Stimulated activated naive CD8-positive, alpha-beta T cell treated with anti-CD3 and anti-CD28 coated beads, Interleukin-15, Interleukin-2, amounts not matched to agents 100 ng/mL and 50 ng/mL, for 24 hours (primary cell): ENCODE data around the gene TCHH.

ENCODE experiments used
- H3K27ac Mint-ChIP-seq: one replicate; pipeline ENCODE4 v1.8.0; 2021; ENCODE audit warnings: mild to moderate bottlenecking, mixed read lengths
- H3K27me3 Mint-ChIP-seq: one replicate; pipeline ENCODE4 v1.8.0; 2021; ENCODE audit warnings: mixed read lengths
- H3K36me3 Mint-ChIP-seq: one replicate; pipeline ENCODE4 v1.8.0; 2021; ENCODE audit warnings: low read depth, mixed read lengths
- H3K4me1 Mint-ChIP-seq: one replicate; pipeline ENCODE4 v1.8.0; 2021; ENCODE audit warnings: low read depth, mixed read lengths
- H3K4me3 Mint-ChIP-seq: one replicate; pipeline ENCODE4 v1.8.0; 2021; ENCODE audit warnings: mild to moderate bottlenecking, mixed read lengths
- H3K9me3 Mint-ChIP-seq: one replicate; pipeline ENCODE4 v1.8.0; 2021; ENCODE audit warnings: mixed read lengths

TCHH gene

DNA sequence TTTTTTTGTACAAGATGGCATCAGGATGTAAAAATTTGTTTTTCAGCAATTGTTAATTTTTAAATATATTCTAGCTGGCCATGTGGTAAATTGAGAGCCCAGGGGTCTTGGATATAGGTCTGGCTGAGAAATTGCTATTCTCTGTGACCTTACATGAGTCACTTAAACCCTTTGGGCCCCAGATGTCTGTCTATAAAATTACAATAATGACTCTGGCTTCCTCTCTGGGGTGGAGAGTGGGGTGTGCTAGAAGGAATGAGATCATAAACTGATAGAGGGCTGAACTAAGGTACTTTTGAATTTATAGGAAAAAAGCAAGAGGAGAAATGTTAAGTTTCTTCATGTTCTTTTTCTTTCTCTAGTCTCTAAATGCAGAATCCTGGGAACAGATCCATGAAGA lies 12.4 kb upstream of the TCHH start:
- no peaks in the 10 kb centered on the region for H3K4me1 Mint-ChIP-seq
- H3K36me3 Mint-ChIP-seq, result no peaks in the 10 kb centered on the region
- no peak overlapping the region for H3K27ac Mint-ChIP-seq
- peaks cover 60% of the 10 kb centered on the region for H3K27me3 Mint-ChIP-seq
- H3K4me3 Mint-ChIP-seq, result no peak overlapping the region
- H3K9me3 Mint-ChIP-seq, result peaks cover 2% of the 10 kb centered on the region

DNA sequence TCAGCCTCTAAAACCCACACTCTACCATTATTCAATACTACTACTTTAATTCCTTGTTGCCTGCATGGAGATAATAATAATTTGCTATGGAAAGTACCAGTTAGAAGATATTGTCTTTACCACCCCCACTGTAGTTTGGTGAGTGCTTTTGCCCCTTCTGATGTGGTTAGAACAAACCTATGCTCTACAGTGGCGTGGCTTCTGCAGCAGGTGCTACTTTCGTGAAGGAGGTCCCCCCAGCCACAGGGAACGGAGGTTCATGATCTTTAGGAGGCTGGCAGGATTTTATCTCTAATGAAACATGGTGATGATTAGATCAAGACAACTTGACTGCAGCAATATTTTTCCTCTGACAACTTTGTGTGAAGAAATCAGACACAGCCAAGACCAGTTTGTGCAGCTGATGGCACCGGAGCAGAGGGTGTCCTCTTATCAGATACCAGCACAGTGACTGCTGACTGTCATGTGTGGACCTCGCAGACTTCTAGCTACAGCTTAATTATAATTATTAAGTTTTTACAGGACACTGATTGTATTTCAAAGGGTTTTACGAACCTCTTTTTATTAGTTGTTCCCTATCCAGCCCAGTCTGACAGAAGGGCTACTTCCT lies 10.7 kb upstream of the TCHH start:
- no peak overlapping the region for H3K27ac Mint-ChIP-seq
- H3K4me1 Mint-ChIP-seq, result no peaks in the 10 kb centered on the region
- no peak overlapping the region for H3K4me3 Mint-ChIP-seq
- peaks cover 62% of the 10 kb centered on the region for H3K27me3 Mint-ChIP-seq
- no peaks in the 10 kb centered on the region for H3K36me3 Mint-ChIP-seq
- no peaks in the 10 kb centered on the region for H3K9me3 Mint-ChIP-seq

DNA sequence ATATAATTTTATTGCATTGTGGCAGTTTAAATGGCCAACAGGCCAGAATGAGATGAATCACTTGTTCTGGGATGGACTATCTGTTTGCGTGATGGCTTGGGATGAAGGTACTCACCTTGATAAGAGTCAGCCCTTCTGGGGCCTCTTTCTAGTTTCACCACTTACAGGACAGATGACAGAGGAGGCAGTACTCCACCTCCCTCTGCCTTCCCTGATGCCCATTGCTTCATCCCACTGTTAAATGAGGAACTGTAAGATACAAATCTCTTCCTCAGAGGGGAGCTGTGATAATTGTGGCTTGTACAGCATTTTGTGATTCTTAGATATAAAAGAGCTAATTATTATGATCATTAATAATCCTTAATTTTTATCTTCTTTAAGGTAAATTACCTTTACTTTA lies 3.7 kb upstream of the TCHH start:
- Mint-ChIP-seq H3K9me3 (no peaks in the 10 kb centered on the region), H3K27ac (no peak overlapping the region), H3K36me3 (no peaks in the 10 kb centered on the region), H3K27me3 (peaks cover 56% of the 10 kb centered on the region), H3K4me1 (no peaks in the 10 kb centered on the region), H3K4me3 (no peak overlapping the region)

DNA sequence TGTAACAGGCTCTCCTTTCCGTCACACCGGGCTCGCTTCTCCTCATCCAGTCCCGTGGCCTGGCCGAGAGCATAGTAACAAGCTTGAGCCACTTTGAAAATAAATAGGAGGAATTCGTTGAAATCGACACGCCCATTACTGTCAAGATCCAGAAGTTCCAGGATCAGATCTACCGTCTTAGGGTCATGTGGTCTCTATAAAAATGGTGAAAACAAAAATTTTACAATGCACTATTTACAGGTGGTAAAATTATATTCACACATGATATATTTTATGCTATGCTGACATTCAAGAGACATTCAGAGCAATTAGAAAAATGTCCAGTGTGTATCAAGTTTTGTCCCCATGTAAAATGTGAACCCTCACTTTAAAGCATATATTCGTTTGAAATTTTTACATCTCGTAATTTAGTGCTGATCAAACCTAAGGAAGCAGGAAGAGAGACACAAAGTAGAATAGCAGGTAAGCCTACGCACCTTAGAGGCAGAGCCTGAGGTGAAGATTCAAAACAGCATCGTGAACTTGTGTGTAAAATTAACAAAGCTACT lies 2.3 kb downstream of the TCHH start:
- H3K4me1 Mint-ChIP-seq, result no peaks in the 10 kb centered on the region
- no peak overlapping the region for H3K4me3 Mint-ChIP-seq
- H3K9me3 Mint-ChIP-seq, result no peaks in the 10 kb centered on the region
- no peaks in the 10 kb centered on the region for H3K36me3 Mint-ChIP-seq
- peaks cover 20% of the 10 kb centered on the region for H3K27me3 Mint-ChIP-seq
- no peak overlapping the region for H3K27ac Mint-ChIP-seq

DNA sequence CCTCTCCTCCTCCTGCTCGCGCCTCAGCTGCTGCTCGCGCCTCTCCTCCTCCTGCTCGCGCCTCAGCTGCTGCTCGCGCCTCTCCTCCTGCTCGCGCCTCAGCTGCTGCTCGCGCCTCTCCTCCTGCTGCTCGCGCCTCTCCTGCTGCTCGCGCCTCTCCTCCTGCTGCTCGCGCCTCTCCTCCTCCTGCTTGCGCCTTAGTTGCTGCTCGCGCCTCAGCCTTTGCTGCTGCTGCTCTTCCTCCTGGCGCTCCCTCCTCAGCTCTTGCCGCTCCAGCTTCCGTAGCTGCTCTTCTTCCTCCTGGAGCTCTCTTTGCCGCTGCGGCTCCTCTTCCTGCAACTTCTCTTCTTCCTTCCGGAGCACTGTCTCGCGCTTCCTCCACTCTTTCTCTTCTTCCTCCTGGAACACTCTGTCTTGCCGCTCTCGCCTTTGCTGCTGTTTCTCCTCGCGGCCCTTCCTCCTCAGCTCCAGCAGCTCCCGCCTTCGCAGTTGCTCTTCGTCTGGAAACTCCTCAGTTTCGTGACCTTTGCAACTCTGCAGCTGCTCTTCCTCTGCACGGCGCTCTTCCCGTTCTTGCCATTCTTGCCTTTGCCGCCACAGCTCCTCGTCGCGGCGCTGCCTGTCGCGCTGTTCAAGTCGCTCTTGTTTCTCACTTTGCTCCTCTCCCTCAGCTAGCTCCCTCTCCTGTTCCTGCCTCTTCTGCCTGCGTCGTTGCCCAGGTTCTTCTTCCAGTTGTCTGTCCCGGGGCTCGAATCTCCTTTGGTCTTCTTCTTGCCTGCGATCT lies 3.0 kb downstream of the TCHH start:
- Mint-ChIP-seq H3K4me3 (no peak overlapping the region), H3K9me3 (no peaks in the 10 kb centered on the region), H3K27me3 (peaks cover 17% of the 10 kb centered on the region), H3K27ac (no peak overlapping the region), H3K4me1 (no peaks in the 10 kb centered on the region), H3K36me3 (no peaks in the 10 kb centered on the region)

DNA sequence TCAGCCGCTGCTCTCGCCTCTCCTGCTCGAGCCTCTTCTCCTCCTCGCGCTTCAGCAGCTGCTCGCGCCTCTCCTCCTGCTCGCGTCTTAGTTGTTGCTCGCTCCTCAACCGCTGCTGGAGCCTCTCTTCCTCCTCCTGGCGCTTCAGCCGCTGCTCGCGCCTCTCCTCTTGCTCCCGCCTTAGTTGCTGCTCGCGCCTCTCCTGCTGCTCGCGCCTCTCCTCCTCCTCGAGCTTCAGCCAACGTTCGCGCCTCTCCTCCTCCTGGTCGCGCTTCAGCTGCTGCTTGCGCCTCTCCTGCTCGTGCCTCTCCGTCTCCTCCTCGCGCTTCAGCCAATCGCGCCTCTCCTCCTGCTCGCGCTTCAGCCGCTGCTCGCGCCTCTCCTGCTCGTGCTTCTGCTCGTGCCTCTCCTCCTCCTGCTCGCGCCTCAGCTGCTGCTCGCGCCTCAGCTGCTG lies 3.7 kb downstream of the TCHH start:
- Mint-ChIP-seq H3K27me3 (peaks cover 10% of the 10 kb centered on the region), H3K4me1 (no peaks in the 10 kb centered on the region), H3K9me3 (no peaks in the 10 kb centered on the region), H3K27ac (no peak overlapping the region), H3K4me3 (no peak overlapping the region), H3K36me3 (no peaks in the 10 kb centered on the region)

DNA sequence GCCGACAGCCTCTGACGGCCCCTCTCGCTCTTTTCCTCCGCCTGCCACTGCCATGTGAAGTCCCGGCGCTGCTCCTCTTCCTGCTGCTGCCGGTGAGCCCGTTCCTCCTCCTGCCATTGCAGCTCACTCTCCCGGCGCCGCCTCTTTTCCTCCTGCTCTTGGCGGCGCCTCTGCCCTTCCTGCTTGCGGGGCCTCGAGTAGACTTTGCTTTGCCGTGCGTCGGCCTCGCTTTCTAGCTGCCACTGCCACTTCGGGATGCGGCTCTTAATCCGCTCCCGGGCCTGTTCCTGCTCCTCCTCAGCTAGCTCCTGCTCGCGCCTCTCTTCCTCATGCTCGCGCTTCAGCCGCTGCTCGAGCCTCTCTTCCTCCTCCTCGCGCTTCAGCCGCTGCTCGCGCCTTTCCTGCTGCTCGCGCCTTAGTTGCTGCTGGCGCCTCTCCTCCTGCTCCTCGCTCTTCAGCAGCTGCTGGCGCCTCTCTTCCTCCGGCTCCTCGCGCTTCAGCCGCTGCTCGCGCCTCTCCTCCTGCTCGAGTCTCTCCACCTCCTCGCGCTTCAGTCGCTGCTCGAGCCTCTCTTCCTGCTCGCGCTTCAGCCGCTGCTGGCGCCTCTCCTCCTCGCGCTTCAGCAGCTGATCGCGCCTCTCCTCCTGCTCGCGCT lies 4.3 kb downstream of the TCHH start:
- no peak overlapping the region for H3K27ac Mint-ChIP-seq
- no peaks in the 10 kb centered on the region for H3K4me1 Mint-ChIP-seq
- H3K36me3 Mint-ChIP-seq, result no peaks in the 10 kb centered on the region
- H3K4me3 Mint-ChIP-seq, result no peak overlapping the region
- no peaks in the 10 kb centered on the region for H3K9me3 Mint-ChIP-seq
- peaks cover 4% of the 10 kb centered on the region for H3K27me3 Mint-ChIP-seq

DNA sequence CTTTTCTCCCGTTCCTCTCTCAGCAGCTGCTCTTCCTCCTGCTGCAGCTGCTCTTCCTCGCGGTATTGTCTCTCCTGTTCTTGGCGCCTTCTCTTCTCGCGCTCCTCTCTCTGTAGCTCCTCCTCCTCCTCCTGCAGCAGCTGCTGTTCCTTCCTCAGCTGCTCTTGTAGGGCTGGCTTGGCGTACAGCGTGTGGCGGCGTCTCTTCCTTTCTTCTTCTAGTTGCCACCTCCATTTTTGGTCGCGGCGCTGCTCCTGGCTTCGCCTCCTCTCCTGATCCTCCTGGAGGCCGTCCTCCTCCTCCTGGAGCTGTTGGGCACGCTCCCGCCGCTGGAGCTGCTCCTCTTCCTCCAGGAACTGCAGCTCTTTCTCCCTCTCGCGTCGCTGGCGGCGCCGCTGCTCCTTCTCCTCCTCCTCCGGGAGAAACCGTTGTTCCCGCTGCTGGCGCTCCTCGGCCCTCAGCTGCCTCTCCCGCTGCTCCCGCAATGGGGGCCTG lies 4.8 kb downstream of the TCHH start:
- no peak overlapping the region for H3K4me3 Mint-ChIP-seq
- H3K36me3 Mint-ChIP-seq, result no peaks in the 10 kb centered on the region
- no peaks in the 10 kb centered on the region for H3K4me1 Mint-ChIP-seq
- H3K27ac Mint-ChIP-seq, result no peak overlapping the region
- no peaks in the 10 kb centered on the region for H3K9me3 Mint-ChIP-seq
- peaks cover under 1% of the 10 kb centered on the region for H3K27me3 Mint-ChIP-seq

DNA sequence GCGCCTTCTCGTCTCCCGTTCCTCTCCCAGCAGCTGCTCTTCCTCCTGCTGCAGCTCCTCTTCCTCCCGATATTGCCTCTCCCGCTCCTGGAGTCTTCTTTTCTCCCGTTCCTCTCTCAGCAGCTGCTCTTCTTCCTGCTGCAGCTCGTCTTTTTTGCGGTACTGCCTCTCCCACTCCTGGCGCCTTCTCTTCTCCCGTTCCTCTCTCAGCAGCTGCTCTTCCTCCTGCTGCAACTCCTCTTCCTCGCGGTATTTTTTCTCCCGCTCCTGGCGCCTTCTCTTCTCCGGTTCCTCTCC lies 5.3 kb downstream of the TCHH start:
- no peaks in the 10 kb centered on the region for H3K4me1 Mint-ChIP-seq
- H3K9me3 Mint-ChIP-seq, result no peaks in the 10 kb centered on the region
- H3K27me3 Mint-ChIP-seq, result peaks cover 5% of the 10 kb centered on the region
- no peaks in the 10 kb centered on the region for H3K36me3 Mint-ChIP-seq
- H3K4me3 Mint-ChIP-seq, result no peak overlapping the region
- no peak overlapping the region for H3K27ac Mint-ChIP-seq

DNA sequence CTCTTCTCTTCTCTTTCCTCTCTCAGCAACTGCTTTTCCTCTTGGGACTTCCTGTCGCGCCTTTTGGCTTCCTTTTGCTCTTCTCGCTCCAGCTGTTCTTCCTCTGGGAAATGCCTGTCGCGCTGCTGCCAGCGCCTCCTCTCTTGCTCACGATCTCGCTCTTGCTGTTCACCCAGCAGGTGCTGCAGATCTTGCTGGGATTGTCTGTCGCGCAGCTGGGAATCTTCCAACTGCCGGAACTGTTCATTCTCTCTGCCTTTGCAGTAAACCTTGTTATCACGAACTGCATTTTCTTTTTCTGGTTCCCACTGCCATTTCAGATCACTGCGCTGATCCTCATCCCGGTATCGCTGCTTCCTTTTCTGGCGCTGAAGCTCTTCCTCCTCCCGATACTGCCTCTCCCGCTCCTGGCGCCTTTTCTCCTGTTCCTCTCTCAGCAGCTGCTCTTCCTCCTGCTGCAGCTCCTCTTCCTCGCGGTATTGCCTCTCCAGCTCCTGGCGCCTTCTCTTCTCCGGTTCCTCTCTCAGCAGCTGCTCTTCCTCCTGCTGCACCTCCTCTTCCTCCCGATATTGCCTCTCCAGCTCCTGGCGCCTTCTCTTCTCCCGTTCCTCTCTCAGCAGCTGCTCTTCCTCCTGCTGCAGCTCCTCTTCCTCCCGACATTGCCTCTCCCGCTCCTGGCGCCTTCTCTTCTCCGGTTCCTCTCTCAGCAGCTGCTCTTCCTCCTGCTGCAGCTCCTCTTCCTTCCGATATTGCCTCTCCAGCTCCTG lies 5.8 kb downstream of the TCHH start:
- Mint-ChIP-seq H3K36me3 (no peaks in the 10 kb centered on the region), H3K4me3 (no peak overlapping the region), H3K9me3 (no peaks in the 10 kb centered on the region), H3K4me1 (no peaks in the 10 kb centered on the region), H3K27me3 (peaks cover 7% of the 10 kb centered on the region), H3K27ac (no peak overlapping the region)

DNA sequence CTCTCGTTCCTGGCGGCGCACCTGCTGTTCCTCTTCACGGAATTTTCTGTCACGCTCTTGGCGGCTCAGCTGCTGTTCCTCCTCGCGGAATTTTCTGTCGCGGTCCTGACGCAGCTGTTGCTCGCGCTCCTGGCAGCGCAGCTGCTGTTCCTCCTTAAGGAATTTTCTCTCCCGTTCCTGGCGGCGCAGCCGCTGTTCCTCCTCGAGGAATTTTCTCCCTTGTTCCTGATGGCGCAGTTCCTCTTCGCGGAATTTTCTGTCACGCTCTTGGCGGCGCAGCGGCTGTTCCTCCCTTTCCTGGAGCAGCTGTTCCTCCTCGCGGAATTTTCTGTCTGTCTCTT lies 6.4 kb downstream of the TCHH start:
- Mint-ChIP-seq H3K9me3 (no peaks in the 10 kb centered on the region), H3K27me3 (peaks cover 8% of the 10 kb centered on the region), H3K36me3 (no peaks in the 10 kb centered on the region), H3K4me1 (no peaks in the 10 kb centered on the region), H3K4me3 (no peak overlapping the region), H3K27ac (no peak overlapping the region)

DNA sequence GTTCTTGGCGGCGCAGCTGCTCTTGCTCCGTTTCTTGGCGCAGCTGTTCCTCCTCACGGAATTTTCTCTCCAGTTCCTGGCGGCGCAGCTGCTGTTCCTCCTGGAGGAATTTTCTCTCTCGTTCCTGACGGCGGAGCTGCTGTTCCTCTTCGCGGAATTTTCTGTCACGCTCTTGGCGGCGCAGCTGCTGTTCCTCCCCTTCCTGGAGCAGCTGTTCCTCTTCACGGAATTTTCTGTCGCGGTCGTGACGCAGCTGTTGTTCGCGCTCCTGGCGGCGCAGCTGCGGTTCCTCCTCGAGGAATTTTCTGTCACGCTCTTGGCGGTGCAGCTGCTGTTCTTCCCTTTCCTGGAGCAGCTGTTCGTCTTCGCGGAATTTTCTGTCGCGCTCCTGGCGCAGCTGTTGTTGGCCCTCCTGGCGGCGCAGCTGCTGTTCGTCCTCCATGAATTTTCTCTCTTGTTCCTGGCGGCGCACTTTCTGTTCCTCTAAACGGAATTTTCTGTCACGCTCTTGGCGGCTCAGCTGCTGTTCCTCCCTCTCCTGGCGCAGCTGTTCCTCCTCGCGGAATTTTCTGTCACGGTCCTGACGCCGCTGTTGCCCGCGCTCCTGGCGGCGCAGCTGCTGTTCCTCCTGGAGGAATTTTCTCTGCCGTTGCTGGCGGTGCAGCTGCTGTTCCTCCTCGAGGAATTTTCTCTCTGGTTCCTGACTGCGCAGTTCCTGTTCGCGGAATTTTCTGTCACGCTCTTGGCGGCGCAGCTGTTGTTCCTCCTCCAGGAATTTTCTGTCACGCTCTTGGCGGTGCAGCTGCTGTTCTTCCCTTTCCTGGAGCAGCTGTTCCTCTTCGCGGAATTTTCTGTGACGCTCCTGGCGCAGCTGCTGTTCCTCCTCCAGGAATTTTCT lies 7.0 kb downstream of the TCHH start:
- H3K4me3 Mint-ChIP-seq, result no peak overlapping the region
- H3K27me3 Mint-ChIP-seq, result peaks cover 13% of the 10 kb centered on the region
- no peaks in the 10 kb centered on the region for H3K9me3 Mint-ChIP-seq
- H3K27ac Mint-ChIP-seq, result peak overlapping the region; percentile 39
- no peaks in the 10 kb centered on the region for H3K36me3 Mint-ChIP-seq
- H3K4me1 Mint-ChIP-seq, result no peaks in the 10 kb centered on the region

DNA sequence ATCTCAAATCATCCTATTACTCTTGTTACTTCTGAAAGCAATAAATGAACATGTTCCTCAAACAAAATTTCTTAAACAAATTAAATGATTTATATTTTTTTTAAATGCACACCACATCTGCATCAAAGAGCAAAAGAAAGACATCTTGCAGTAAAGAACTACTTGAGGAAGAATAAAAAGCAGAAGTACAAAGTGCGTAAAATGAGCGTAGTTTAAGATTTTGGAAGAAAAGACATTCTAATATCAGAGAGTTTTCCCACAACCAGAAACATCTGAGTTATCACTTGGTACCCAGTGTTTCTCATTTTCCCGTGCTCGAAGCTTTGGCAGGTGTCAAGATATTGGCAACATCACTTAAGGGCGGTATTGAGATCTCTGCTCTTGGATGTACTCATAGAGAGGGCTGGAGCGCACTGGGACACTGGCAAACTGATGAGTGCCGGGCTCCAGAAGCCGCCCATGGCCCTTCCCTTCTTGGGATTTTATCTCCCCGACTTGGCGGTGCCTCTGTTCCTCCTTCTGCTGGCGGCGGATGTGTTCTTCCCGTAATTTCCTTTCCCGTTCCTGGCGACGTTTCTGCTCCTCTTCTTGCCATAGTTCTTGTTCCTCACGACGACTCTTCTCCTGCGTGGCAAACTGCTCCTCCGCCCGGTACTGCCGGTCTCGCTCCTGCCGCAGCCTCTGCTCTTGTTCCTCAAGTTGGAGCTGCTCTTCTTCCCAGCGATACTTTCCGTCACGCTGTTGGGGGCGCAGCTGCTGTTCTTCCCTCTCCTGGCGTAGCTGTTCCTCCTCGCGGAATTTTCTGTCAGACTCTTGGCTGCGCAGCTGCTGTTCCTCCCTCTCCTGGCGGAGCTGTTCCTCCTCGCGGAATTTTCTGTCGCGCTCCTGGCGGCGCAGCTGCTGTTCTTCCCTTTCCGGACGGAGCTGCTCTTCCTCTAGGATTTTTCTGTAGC lies 7.9 kb downstream of the TCHH start:
- H3K4me3 Mint-ChIP-seq, result no peak overlapping the region
- H3K36me3 Mint-ChIP-seq, result no peaks in the 10 kb centered on the region
- no peak overlapping the region for H3K27ac Mint-ChIP-seq

More for the DNA sequence above, 7.9 kb downstream of the TCHH start:
- Mint-ChIP-seq H3K4me1 (no peaks in the 10 kb centered on the region), H3K27me3 (peaks cover 18% of the 10 kb centered on the region), H3K9me3 (no peaks in the 10 kb centered on the region)
